Testis (tissue), 5 donors: Measurements from ENCODE around the gene ZMYND10. TPM values are rescaled to one million over a fixed set of nuclear protein-coding genes. Genes with fewer than 3 reads are reported as not detected.
A peak's percentile ranks its signal among the peaks of the same experiment; 100 is the strongest.

Source experiments
- DNase-seq: peaks from one replicate; pipeline ENCODE4 v3.0.0-alpha.2; 2019
- H3K27ac ChIP-seq, 2 donors: fragments of 200-600 bp; sonication (generic); one replicate each; pipeline ENCODE4 v1.5.1; 2019
- H3K27me3 ChIP-seq: fragments of 200-600 bp; sonication (generic); one replicate; pipeline ENCODE4 v1.5.1; 2019
- H3K36me3 ChIP-seq: fragments of 200-600 bp; sonication (generic); one replicate; pipeline ENCODE4 v1.5.1; 2017; ENCODE audit warnings: low read depth; ENCODE audit errors: missing control alignments
- H3K4me1 ChIP-seq: fragments of 200-600 bp; sonication (generic); one replicate; pipeline ENCODE4 v1.5.1; 2019
- H3K4me3 ChIP-seq, 2 donors: fragments of 200-600 bp; sonication (generic); one replicate each; pipeline ENCODE4 v1.5.1; 2017 to 2019
- H3K9me3 ChIP-seq: fragments of 200-600 bp; sonication (generic); one replicate; pipeline ENCODE4 v1.5.1; 2017
- CTCF ChIP-seq, 3 experiments: fragments of 450-650 bp in 2 of 3; fragments of 200-600 bp in 1 of 3; sonication (generic) in 1 of 3; IDR thresholded peaks; one replicate each; pipeline ENCODE4 v1.5.1; 2016 to 2019; ENCODE audit warnings: antibody characterized with exemption in 3 of 3, mild to moderate bottlenecking in 2 of 3, moderate library complexity in 1 of 3
- POLR2A ChIP-seq: fragments of 450-650 bp; IDR thresholded peaks from one replicate; pipeline ENCODE4 v1.6.1; 2017; ENCODE audit warnings: antibody characterized with exemption, mild to moderate bottlenecking, moderate library complexity
- WGBS, 2 donors: methylation state at CpG; one replicate each; pipeline ENCODE4 v1.1.5; 2018; 5-methylcytosine and 5-hydroxymethylcytosine counted together
- intact Hi-C: fragments of 100-400 bp; cut with DNase I; formaldehyde crosslinking; loops from one replicate; pipeline ENCODE4 v1.15.1; 2023; ENCODE audit warnings: low total_unique reads
- long read RNA-seq, 2 donors: transcript quantifications; one replicate each; lab custom pipeline, GENCODE V29; 2026
- polyA plus RNA-seq: library from polyadenylated mRNA; stranded (reverse); fragments of 350-450 nt; fragmentation: Illumina TruSeq; extraction: RNeasy Lipid Tissue Mini Kit (QIAGEN cat#74804); gene quantifications from one replicate; pipeline ENCODE4 v1.2.3, GENCODE V29; 2014; ENCODE audit warnings: low read depth, low replicate concordance; ENCODE audit not compliant: insufficient read depth
- total RNA-seq, 2 donors: library from RNA; depleted of rRNA; stranded (reverse); fragments of >200 nt; gene quantifications; one replicate each; pipeline ENCODE4 v1.2.3, GENCODE V29; 2016

ZMYND10 gene
- total RNA-seq (100 to 1,000 TPM; 241 to 335 TPM), polyA plus RNA-seq (763 TPM)
- long read RNA-seq, donor 1 = 0 reads
- long read RNA-seq, donor 2 = 0 reads

- no peak for TF ChIP-seq CTCF (IDR thresholded peaks at IDR 0.05)
- intact Hi-C loops = no loop called here
- Histone ChIP-seq H3K27me3 (no peaks in the 10 kb centered on the region), H3K9me3 (no peaks in the 10 kb centered on the region), H3K36me3 (no peaks in the 10 kb centered on the region), H3K4me3 (peak within 1 kb of the TSS; percentile 36 to 58), H3K27ac (no peak within 1 kb of the TSS), H3K4me1 (peaks cover 15% of the 10 kb centered on the region)
- DNase-seq = peak; percentile 74
- WGBS, 2 donors = 12% methylated on average over 29 to 44 of the region's 45 CpGs
Observed at GRCh38 chr3:50345586-50346234, at the start of gene ZMYND10. ZMYND10 (minus strand) TSS chr3:50345732; CDS start chr3:50345579, 153 bp downstream.

GRCh38 chr3:50393061-50393460 lies 47.5 kb upstream of the ZMYND10 start:
- no peak overlapping the region for H3K4me3 ChIP-seq
- peaks cover 6% of the 10 kb centered on the region for H3K4me1 ChIP-seq
- intact Hi-C loops = no loop called here
- H3K9me3 ChIP-seq = no peaks in the 10 kb centered on the region
- H3K36me3 ChIP-seq = no peaks in the 10 kb centered on the region
- 80 to 82% methylated on average over 5 of the region's 5 CpGs for WGBS, 2 donors
- no peak overlapping the region for H3K27ac ChIP-seq
- H3K27me3 ChIP-seq = no peaks in the 10 kb centered on the region
- no peak for TF ChIP-seq POLR2A
- no peak for TF ChIP-seq CTCF (IDR thresholded peaks at IDR 0.05)
- no peak for DNase-seq

- Histone ChIP-seq H3K36me3 (no peaks in the 10 kb centered on the region), H3K9me3 (no peaks in the 10 kb centered on the region), H3K27ac (no peak overlapping the region), H3K4me1 (peaks cover 6% of the 10 kb centered on the region), H3K27me3 (no peaks in the 10 kb centered on the region), H3K4me3 (no peak overlapping the region)
- WGBS, 2 donors = 83 to 95% methylated on average over 2 to 4 of the region's 5 CpGs
- no peak for DNase-seq
- TF ChIP-seq CTCF (IDR thresholded peaks at IDR 0.05) (no peak), POLR2A (no peak)
- intact Hi-C loops = no loop called here
Observed at GRCh38 chr3:50392101-50392715, 46.7 kb upstream of the ZMYND10 start.

GRCh38 chr3:50390508-50391224 lies 45.1 kb upstream of the ZMYND10 start:
- Histone ChIP-seq H3K27me3 (no peaks in the 10 kb centered on the region), H3K27ac (no peak overlapping the region), H3K36me3 (no peaks in the 10 kb centered on the region), H3K9me3 (no peaks in the 10 kb centered on the region), H3K4me3 (no peak overlapping the region), H3K4me1 (peaks cover 6% of the 10 kb centered on the region)
- 62 to 68% methylated on average over 9 to 12 of the region's 12 CpGs for WGBS, 2 donors
- intact Hi-C loops = no loop called here
- DNase-seq = peak; percentile 69
- TF ChIP-seq CTCF (IDR thresholded peaks at IDR 0.05) (no peak), POLR2A (no peak)
